H7 (cell line): ENCODE results near the gene PRKN. TPM values are rescaled to one million over a fixed set of nuclear protein-coding genes. Genes with fewer than 3 reads are reported as not detected.

Experiments
- DNase-seq: peaks from one replicate; pipeline ENCODE4 v3.0.0; 2012
- H3K27me3 ChIP-seq: 2 replicates; pipeline ENCODE4 v1.6.0; 2011; ENCODE audit warnings: mild to moderate bottlenecking, low read length; ENCODE audit not compliant: control insufficient read depth, insufficient read depth
- H3K36me3 ChIP-seq: replicated peaks from 2 replicates; pipeline ENCODE4 v1.5.1; 2011; ENCODE audit warnings: low read length; ENCODE audit not compliant: control insufficient read depth, insufficient read depth
- H3K4me3 ChIP-seq: 2 replicates; pipeline ENCODE4 v1.5.1; 2011; ENCODE audit warnings: low read depth, mild to moderate bottlenecking, control low read depth, low read length, moderate library complexity; ENCODE audit not compliant: insufficient read depth
- total RNA-seq: library from RNA; depleted of rRNA; stranded (reverse); fragments of >200 nt; shearing (Covaris generic); gene quantifications from 2 replicates; pipeline ENCODE4 v1.2.3, GENCODE V29; 2014

The PRKN gene
- total RNA-seq, 1 experiment from 2014 or later: 0.90 TPM

- Histone ChIP-seq H3K36me3 (no peaks in the 10 kb centered on the region), H3K4me3 (no peak overlapping the region), H3K27me3 (no peaks in the 10 kb centered on the region)
- DNase-seq: no peak
These were observed 972.5 kb downstream of the PRKN start for GRCh38 chr6:161755080-161755479.

DNA sequence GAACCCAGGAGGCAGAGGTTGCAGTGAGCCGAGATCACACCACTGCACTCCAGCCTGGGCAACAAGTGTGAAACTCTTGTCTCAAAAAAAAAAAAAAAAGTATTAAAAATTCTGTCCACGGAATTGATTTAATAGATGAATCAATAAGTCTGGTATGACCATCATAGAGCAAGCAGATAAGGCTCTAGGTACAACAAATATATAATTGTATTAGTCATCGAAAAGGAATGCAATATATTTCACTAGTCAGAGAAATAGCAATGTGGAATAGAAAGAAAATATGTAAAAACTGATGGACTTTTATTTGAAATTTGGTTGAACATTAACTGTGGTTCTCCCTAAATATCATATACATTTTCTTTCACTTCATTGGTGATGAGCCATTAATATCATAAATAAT, 976.9 kb downstream of the PRKN start:
- Histone ChIP-seq H3K4me3 (no peak overlapping the region), H3K36me3 (no peaks in the 10 kb centered on the region), H3K27me3 (no peaks in the 10 kb centered on the region)
- no peak for DNase-seq

- Histone ChIP-seq H3K36me3 (no peaks in the 10 kb centered on the region), H3K4me3 (no peak overlapping the region), H3K27me3 (no peaks in the 10 kb centered on the region)
- DNase-seq: no peak
These were observed 978.0 kb downstream of the PRKN start for GRCh38 chr6:161749576-161749975.

- Histone ChIP-seq H3K27me3 (no peaks in the 10 kb centered on the region), H3K4me3 (no peak overlapping the region), H3K36me3 (no peaks in the 10 kb centered on the region)
- peak; percentile 78 for DNase-seq
These were observed 978.8 kb downstream of the PRKN start for GRCh38 chr6:161748535-161749416.

GRCh38 chr6:161747506-161747905, 980.1 kb downstream of the PRKN start:
- no peak overlapping the region for H3K4me3 ChIP-seq
- no peak for DNase-seq
- H3K27me3 ChIP-seq: no peaks in the 10 kb centered on the region
- no peaks in the 10 kb centered on the region for H3K36me3 ChIP-seq

- no peaks in the 10 kb centered on the region for H3K27me3 ChIP-seq
- H3K36me3 ChIP-seq: no peaks in the 10 kb centered on the region
- H3K4me3 ChIP-seq: no peak overlapping the region
- no peak for DNase-seq
These were observed 981.9 kb downstream of the PRKN start for GRCh38 chr6:161745594-161746141.

GRCh38 chr6:161745128-161745527, 982.4 kb downstream of the PRKN start:
- H3K4me3 ChIP-seq: no peak overlapping the region
- H3K36me3 ChIP-seq: no peaks in the 10 kb centered on the region
- no peak for DNase-seq
- no peaks in the 10 kb centered on the region for H3K27me3 ChIP-seq

DNA sequence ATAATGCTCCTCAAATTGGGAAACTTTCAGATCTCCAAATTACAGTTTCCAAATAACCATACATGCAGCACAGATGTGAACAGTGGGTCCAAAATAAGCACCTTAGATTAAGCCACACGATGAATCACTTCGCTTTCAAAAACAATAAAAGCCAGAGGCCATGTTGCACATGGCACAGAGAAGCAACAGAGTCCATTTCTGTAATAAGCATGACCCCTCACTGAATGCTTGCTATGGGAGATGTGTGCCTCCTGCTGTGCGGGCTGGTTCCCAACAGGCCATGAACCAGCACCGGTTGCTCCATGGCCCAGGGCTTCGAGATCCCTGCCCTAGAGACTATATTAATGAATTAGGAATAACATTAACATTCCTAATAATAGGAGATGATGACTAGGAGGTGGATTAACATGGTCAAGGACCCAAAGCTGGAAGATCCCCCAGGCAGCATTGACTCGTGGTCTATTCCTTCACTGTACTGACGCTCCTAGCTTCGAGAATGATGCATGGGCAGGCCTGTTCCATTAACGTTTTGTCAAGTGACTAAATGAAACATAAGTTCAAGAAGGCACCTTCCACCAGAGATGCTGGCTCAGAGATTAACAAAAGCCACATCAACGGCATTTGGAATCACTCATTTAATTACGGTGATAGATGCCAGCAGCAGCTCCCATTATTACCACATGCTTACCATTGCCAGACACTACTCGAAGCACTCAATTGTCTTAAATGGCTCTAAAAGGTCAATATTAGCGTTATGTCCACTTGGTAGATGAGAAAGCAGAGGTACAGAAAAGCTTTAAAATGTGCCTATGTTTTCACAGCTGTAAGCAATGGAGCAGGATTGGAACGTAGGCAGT, 983.1 kb downstream of the PRKN start:
- DNase-seq: no peak
- Histone ChIP-seq H3K27me3 (no peaks in the 10 kb centered on the region), H3K4me3 (no peak overlapping the region), H3K36me3 (no peaks in the 10 kb centered on the region)

DNA sequence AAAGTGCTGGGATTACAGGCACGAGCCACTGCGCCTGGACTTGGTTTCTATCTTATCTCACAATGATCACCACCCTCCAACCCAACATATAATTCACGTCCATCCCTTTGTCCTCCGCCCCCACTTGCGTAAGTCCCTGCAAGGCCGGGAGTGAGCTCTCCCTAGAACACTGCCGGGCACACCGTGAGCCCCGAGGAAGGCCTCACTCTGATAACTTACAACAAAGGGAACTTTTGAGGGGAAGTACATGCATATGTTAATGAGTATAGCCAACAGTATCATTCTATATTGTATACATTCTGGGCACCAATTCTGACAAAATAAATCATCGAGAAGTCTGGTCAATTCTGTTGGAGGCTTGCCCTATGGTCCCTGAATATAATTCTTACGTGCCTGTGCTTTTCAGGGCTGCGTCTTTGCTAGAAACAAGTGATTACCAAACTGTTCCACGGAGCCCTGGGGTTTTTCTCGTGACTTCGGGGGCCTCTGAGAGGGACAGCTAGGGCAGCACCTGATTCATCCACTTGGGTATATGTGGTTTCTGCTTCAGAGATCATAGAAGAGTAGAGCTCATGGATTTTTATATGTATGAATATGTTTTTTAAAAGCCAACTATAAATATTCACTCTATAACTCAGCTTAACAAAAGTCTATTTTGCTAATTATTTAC, 983.9 kb downstream of the PRKN start:
- DNase-seq: no peak
- H3K36me3 ChIP-seq: no peaks in the 10 kb centered on the region
- no peaks in the 10 kb centered on the region for H3K27me3 ChIP-seq
- no peak overlapping the region for H3K4me3 ChIP-seq

- no peaks in the 10 kb centered on the region for H3K27me3 ChIP-seq
- no peaks in the 10 kb centered on the region for H3K36me3 ChIP-seq
- H3K4me3 ChIP-seq: no peak overlapping the region
- no peak for DNase-seq
These were observed 987.1 kb downstream of the PRKN start for GRCh38 chr6:161740486-161740885.

GRCh38 chr6:161736781-161737292, 990.7 kb downstream of the PRKN start:
- DNase-seq: no peak
- Histone ChIP-seq H3K4me3 (no peak overlapping the region), H3K27me3 (no peaks in the 10 kb centered on the region), H3K36me3 (no peaks in the 10 kb centered on the region)

DNA sequence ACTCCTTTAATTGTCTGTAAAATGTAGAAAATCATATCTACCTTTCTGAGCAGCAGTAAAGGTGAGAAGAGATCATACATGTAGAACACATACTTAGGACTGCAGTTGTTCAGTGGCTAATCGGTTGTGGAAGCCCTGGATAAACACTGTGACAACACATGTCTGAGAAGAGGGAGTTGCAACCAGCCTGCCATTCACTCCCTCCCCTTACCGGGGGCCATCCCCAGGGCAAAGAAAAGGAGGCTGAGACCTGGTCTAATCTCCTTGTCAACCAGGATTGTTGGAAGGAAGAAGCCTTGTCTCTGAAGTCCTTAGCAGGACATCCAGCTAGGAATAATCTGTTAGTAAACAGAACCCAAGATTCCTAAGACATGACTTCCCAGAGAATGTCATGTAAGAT, 991.2 kb downstream of the PRKN start:
- no peak for DNase-seq
- no peak overlapping the region for H3K4me3 ChIP-seq

GRCh38 chr6:161732594-161732993, 995.0 kb downstream of the PRKN start:
- no peak overlapping the region for H3K4me3 ChIP-seq
- H3K36me3 ChIP-seq: no peaks in the 10 kb centered on the region

More for the DNA sequence above, 991.2 kb downstream of the PRKN start:
- H3K27me3 ChIP-seq: no peaks in the 10 kb centered on the region
- no peaks in the 10 kb centered on the region for H3K36me3 ChIP-seq

More at GRCh38 chr6:161732594-161732993, 995.0 kb downstream of the PRKN start:
- no peak for DNase-seq
- H3K27me3 ChIP-seq: no peaks in the 10 kb centered on the region
